Renal cortex interstitium (tissue), 11 donors: ENCODE data around the gene SIVA1. TPM values are rescaled to one million over a fixed set of nuclear protein-coding genes. Genes with fewer than 3 reads are reported as not detected.
"Not testable (repeated sequence)": the region's sequence is repeated elsewhere in the genome, so short reads cannot be mapped to it uniquely, and the experiment has no call there.

Experiments
- DNase-seq, 11 donors: peaks; one replicate each; pipeline ENCODE4 v3.0.0-alpha.2; 2013; ENCODE audit warnings: low read depth in 9 of 11, low spot score in 4 of 11; ENCODE audit errors: extremely low read depth in 1 of 11
- polyA plus RNA-seq, 3 donors: library from polyadenylated mRNA; unstranded; fragments of 120-200 nt; gene quantifications; one replicate each; pipeline ENCODE4 v1.2.1, GENCODE V29; 2013; ENCODE audit not compliant: insufficient read length in 3 of 3

The SIVA1 gene
- polyA plus RNA-seq, 3 donors = 41.7 to 89.7 (median 73.7) TPM

DNA sequence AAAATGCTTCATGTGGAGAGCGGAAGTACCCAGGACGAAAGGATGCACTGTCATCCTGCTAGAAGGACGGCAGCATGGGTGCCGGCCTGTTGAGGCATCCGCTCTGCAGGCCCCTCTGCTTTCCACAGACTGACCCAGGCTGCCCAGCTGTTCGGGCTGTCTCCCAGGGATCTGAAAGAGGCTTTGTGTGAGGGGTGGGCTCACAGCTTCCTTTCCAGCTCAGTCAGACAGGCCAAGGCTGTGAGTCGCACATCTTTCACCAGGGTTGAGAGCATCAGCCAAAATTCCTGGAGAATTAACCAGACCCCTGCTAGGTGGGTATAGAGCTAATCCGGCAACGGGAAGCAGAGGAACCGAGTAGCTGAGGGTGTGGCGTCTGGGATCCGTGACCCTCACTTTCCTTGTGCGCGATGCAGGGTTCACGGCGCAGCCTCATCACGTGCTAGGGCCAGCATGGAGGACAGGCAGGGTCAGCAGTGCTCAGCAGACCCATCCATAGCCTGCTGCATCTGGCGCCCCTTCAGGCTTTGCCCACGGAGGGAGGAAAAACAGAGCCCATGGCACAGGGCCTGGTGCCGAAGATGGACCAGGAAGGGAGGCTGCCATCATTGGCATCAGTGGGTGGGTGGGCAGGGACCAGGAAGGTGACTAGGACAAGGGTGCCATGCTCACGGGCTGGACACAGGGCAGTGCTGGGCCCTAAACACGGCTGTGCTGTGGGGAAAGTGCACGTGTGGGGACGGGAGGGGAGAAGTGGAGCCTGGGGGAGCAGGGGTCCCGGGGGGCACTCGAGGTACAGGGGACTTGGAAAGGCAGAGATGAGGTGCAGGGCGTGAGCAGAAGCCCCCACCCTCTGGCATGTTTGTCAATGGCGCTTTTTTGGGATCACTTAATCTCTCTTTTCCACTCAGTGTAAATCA, 9.2 kb upstream of the SIVA1 start:
- DNase-seq = no peak

DNA sequence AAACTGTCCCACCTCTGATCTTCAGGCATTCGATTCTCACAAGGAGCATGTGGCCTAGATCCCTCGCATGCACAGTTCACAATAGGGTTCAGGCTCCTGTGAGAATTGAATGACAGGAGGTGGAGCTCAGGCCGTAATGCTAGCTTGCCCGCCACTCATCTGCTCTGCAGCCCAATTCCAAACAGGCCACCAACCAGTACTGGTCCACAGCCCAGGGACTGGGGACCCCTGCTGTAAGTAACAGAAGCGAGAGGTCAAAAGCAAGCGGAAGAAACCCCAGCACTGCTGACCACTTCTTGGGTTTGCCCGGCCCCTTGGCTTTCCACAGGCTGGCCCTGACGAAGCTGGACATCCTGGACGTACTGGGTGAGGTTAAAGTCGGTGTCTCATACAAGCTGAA, 8.5 kb upstream of the SIVA1 start:
- DNase-seq = no peak

DNA sequence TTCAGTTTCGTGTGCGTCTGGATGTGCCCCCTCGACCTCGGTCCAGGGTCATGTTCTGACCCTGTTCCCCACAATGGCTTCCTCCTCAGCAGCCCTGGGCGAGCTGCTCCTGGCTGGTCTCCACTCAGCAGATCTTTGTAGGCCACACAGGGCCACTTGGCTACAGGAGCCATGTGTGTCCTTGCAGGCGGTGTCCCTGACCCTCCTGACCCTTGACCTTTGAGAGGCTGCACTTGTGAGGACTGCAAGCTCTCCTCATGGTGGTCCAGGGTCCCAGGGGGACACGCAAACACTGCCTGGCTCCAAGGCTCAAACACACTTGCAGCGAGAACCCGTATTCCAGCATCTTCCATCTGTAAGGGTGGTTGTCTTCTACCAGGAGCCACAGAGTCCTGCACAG, 7.5 kb upstream of the SIVA1 start:
- DNase-seq = no peak

DNA sequence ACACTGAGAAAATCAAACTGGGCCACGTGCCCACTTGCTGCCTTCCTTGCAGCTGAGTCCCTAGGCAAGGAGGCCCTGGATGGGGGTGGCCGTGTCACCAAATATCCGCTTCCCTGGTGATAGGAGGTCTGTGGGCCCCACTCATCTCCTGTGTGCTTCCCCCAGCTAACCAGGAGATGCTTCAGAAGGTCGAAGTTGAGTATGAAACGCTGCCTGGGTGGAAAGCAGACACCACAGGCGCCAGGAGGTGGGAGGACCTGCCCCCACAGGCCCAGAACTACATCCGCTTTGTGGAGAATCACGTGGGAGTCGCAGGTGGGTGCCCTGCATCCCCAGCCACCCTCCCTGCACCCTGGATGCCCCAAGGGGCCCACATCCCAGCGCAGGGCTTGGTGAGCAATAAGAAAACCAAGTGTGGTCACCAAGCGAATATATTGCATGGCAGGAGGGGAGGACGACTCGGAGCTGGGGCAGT, 6.8 kb upstream of the SIVA1 start:
- no peak for DNase-seq

DNA sequence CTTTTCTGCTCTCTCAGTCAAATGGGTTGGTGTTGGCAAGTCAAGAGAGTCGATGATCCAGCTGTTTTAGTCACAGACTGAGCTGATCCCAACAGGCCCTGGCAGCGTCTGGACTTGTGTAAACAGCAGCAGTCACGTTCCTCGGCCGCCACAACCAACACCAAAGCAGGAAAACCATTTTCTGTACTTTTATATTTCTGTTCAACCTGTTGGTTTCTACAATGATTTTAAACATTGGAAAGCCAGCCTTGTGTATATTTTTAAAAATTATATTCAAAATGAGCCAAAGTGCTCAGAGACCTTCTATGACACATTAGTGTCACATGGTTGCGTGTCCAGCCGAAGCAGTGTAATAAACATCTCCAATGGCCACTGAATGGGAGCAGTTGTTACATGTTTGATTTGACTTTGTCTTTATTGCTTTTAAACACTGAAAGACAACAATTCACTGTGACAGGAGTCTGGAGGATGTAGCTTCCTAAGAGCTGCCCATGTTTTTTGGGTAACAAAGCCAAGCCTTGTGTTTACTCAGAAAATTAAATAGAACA, 5.9 kb upstream of the SIVA1 start:
- peak in 1 of 11 donors; percentile 37 for DNase-seq

DNA sequence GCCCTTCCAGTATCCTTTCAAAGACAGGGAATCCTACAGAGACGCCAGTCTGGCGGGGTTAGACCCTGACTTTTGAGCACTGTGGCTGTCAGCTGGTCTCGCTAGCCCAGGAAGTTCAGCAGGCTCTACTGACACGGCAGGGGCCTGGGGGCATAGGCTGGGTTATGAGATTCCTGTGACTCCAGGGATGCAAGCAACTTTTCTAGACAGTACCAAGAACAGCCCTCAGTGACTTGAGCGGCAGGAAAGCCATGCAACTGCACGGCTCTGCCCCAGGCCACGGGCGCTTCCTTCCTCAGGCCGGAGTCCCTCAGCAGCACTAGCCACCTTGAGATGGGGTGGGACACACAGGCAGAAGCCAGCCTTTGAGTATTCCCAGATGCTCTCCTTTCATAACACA, 5.1 kb upstream of the SIVA1 start:
- no peak for DNase-seq

DNA sequence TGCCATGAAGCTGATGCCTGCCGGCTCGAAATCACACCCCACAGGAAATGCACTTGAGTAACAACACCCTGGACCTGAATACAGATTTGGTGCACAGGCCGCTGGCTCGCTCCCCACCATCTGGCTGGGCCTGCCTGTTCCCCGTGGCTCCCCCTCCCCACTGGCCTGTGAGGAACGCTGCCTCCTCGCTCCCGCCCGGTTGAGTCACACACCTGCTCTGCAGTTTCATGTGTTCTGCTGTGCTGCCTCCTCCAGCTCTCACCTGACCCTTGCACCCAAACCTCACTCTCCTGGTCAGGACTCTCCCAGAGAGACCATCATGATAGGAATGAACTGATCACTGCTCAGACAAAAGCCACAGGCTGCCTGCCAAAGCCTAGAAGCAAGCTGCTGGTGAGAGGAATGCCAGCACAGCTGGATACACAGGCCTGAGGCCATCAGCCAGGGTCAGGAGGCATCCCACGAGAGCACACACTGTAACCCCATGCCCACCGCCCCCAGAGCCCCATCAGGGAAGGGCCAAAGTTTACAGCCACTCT, 3.8 kb upstream of the SIVA1 start:
- peak in 1 of 11 donors; percentile 35 for DNase-seq

DNA sequence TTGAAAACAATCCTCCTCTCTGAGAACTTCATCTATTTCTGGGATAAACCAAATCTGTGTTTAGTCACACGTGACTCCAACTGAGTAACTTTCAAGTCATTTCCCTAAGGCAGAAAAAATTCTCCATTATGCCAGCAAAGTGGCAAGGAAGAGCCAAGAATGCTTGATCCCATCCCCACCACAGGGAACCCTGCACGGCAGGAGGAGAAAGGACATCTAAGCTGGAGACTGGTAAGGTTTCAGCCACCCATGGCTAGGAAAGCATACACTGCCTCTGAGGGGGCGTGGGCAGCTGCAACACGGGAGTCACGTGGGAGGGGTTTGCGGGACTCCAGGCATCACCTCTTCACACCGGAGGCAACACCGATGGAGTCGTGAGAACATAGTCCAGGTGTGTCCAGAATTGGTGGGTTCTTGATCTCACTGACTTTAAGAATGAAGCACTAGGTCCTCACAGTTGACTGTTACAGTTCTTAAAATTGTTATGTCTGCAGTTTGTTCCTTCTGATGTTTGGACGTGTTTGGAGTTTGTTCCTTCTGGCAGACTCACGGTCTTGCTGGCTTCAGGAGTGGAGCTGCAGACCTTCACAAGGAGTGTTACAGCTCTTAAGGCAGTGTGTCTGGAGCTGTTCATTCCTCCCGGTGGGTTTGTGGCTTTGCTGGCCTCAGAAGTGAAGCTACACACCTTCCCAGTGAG, 2.7 kb upstream of the SIVA1 start:
- no peak for DNase-seq

DNA sequence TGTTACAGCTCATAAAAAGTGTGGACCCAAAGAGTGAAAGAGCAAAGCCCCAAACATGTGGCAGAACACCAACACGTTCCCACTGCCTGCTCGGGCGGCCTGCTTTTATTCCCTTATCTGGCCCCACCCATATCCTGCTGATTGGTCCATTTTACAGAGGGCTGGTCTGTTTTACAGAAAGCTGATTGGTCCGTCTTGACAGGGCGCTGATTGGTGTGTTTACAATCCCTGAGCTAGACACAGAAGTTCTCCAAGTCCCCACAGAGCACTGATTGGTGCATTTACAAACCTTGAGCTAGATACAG, 2.2 kb upstream of the SIVA1 start:
- not testable (repeated sequence) for DNase-seq

DNA sequence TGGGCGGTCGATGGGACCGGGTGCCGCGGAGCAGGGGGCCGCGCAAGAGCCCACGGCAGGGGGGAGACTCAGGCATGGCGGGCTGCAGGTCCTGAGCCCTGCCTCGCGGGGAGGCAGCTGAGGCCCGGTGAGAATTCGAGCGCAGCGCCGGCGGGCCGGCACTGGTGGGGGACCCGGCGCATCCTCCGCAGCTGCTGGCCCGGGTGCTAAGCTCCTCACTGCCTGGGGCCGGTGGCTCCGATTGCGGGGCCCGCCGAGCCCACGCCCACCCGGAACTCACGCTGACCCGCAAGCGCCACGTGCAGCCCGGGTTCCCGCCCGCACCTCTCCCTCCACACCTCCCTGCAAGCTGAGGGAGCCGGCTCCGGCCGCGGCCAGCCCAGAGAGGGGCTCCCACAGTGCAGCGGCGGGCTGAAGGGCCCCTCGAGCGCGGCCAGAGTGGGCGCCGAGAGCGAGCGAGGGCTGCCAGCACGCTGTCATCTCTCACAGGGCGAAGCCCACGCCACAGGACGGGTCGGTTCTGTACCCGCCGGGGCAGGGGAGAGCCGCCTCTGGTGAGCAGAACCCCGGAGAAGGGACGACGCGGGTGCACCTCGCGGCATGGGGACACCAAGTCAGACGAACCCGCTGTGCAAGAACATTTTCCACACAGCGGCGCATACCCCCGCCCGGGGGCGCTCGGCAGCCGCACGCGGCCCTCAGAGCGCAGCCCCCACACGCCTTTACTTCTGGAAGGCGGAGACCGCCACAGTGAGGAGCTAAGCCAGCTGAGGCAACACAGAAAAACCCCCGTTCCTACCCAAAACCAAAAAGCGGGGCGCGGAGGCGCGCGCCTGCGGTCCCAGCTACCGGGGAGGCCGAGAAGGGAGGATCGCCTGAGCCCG, 1.2 kb upstream of the SIVA1 start:
- no peak for DNase-seq

DNA sequence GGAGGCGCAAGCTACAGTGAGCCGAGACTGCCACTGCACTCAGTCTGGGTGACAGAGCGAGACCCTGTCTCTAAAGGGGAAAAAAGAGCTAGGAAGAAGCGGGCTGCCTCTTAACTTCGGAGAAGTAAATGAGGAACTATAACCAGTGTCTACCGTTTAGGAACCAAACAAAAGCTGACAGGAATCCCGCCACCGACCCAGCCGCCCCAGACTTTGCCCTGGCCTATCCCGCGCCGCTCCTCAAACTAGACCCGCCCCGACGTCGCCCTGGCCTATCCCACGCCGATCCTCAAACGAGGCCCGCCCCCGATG, 568 bp upstream of the SIVA1 start:
- DNase-seq = no peak

DNA sequence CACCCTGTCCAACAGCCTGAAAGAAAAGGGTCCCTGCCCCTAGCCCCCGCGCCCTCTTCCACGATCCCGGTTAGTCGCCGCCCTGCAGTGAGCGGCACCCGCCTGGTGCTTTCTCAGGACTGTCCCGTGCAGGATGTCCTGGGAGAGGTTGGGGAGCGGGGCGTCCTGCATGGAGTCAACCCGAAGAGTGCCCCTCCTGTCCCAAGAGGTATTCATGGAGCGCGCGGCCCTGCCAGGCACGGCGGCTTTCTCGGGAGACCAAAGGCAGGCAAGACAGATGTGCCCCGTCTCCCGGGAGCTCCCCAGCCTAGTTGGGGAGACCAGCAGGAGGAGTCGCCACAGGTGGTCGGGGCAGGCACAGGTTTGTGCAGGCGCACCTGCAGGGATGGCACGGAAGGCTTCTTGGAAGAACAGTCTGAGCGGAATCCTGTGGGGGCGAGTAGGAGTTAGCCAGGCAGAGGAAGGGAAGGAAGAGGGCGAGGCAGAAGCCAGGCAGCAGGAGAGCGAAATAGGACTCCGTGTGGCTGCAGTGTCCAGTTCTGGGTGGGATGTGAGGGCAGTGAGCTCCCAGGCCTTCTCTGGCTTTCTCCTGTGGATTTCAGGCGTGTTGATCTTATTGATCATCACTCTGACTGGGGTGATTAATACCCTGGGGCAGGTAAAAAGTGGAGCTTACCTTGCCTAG, 723 bp downstream of the SIVA1 start:
- no peak for DNase-seq

DNA sequence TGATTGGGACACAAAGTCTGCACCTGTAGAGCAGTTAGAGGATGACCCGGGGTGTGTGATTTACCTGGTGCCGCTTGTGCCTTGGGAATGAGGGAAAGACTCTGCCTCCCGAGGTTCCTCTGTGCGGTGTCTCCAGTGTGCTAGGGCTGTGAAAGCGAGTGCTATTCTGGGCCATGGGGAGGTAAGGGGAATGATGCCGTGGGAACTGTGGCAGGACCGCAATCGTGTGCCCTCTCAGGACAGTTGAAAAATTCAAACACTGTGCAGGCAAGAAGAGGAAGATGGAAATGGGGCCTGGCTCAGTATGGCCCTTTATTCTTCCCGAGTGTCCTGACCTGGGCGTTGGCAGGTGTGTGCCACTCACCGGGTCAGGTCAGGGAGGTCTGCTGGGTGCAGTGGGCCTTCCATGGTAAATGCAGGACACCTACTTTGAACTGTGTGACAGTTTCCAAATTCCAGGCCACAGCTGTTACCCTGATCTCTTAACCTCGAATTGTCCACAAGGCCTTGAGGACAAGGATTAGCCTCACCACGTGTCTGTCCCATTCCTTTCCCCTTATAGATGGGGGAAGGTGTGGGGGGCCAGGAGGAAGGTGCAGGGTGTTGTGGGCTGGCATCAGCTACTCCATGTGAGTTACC, 1.4 kb downstream of the SIVA1 start:
- DNase-seq = no peak

DNA sequence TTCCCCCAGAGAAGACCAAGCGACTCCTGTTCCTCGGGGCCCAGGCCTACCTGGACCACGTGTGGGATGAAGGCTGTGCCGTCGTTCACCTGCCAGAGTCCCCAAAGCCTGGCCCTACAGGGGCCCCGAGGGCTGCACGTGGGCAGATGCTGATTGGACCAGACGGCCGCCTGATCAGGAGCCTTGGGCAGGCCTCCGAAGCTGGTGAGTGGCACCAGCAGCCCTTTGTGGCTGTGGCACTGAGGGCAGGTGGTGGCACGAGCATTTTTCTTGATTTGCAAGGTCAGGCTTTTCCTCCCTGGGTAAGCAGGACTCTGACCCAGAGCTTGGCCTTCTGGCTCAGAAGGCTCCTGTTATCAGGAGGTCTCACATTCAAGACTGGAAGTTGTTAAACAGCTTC, 2.7 kb downstream of the SIVA1 start:
- no peak for DNase-seq

DNA sequence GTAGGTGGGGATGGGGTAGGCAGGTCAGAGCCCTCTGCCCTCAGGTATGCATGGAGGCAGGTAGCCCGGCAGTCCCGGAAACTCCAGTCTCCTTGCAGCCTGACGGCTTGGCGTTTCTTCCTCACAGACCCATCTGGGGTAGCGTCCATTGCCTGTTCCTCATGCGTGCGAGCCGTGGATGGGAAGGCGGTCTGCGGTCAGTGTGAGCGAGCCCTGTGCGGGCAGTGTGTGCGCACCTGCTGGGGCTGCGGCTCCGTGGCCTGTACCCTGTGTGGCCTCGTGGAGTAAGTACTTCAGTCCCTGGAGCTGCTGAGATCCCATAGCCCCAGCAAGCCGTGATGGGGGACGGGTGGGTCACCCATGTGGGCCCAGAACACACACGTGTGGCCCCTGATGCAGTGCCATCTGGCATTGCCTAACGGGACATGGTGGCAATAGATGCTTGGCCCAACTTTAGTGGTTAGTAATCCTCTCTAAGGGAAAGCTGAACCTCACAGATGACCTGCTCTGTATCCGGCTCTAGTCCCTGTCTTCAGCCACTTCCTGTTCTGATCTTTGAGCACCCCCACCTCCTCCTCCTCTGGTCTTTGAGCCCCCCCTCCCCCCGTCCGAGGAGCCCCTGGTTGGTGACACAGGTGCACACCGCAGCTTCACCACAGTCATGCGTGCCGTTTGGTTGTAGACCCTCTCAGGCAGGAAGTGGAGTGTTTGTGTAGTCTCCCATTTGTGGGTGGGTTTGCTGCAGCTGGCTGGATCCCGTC, 3.7 kb downstream of the SIVA1 start:
- no peak for DNase-seq

DNA sequence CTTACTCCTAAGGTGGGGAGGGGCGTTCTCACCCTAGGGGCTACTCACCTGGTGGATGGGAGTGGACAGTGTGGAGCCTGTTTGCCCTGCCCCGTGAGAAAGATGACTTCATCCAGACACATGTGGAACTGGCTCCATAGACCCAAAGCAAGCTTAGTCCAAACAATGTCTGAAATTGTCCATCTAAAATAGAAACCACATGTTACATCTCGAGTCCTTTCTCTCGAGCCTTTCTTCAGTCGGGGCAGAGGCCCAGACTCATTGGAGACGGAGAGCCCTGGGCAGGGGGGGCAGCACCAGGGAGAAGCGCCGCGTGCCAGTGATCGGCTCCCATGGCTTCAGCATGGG, 4.3 kb downstream of the SIVA1 start:
- no peak for DNase-seq

DNA sequence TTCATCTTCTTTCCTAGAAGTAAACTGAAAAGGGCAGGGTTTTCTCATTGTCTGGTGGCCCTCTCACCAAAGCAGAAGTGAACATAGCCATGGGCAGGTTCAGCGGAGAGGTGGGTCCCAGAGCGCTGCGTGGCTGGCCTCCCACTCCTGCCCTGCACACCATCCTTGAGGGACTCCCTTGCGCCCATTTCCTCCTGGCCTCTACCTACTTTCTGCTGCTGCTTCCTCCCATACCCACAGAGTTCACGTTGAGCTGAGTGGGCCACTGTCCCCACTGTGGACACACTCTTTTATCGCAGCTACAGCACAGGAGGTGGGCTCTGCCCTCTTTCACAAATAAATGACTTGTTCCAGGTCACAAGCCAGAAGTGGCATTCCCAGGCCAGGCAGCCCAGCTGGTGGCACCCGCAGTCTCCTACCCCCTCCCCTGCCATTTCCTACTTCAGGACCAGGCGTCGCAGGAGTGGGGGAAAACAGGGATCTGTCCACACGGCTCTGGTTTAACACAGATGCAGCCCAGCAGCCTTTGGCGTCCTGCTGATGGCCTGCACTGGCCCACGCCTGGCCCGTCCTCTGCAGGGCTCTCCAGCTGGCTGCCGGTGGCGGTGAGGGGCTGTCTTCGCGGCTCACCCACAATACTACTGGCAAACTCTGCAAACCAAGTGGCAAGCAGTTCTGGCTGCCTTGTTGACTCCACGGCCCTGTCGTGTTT, 4.9 kb downstream of the SIVA1 start:
- DNase-seq = no peak
